ENCODE data around the gene TEX264. TPM values are rescaled to one million over a fixed set of nuclear protein-coding genes. Genes with fewer than 3 reads are reported as not detected.

The TEX264 gene, protein sequence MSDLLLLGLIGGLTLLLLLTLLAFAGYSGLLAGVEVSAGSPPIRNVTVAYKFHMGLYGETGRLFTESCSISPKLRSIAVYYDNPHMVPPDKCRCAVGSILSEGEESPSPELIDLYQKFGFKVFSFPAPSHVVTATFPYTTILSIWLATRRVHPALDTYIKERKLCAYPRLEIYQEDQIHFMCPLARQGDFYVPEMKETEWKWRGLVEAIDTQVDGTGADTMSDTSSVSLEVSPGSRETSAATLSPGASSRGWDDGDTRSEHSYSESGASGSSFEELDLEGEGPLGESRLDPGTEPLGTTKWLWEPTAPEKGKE
- total RNA-seq (2021) = 21.4 and 23.0 TPM in 2 replicates
- Bru-seq, nascent RNA = percentile 54 among the genes with signal in this experiment
- BruChase-seq, experiment 1, labeled RNA remaining after a 2-hour chase = percentile 48 among the genes with signal in this experiment
- percentile 60 among the genes with signal in this experiment for BruChase-seq, experiment 2, labeled RNA remaining after a 6-hour chase
- long read RNA-seq, transcript TEX264-213 (4 exons, 800 nt) = minor isoform, 8 of 58 reads
- long read RNA-seq, transcript TEX264-201 (5 exons, 1,340 nt) = major isoform, 24 of 58 reads
- long read RNA-seq, partial matches to known transcripts = 4 of 58 reads
- long read RNA-seq, other reads (novel, unspliced or antisense) = 10 of 58 reads

DNA sequence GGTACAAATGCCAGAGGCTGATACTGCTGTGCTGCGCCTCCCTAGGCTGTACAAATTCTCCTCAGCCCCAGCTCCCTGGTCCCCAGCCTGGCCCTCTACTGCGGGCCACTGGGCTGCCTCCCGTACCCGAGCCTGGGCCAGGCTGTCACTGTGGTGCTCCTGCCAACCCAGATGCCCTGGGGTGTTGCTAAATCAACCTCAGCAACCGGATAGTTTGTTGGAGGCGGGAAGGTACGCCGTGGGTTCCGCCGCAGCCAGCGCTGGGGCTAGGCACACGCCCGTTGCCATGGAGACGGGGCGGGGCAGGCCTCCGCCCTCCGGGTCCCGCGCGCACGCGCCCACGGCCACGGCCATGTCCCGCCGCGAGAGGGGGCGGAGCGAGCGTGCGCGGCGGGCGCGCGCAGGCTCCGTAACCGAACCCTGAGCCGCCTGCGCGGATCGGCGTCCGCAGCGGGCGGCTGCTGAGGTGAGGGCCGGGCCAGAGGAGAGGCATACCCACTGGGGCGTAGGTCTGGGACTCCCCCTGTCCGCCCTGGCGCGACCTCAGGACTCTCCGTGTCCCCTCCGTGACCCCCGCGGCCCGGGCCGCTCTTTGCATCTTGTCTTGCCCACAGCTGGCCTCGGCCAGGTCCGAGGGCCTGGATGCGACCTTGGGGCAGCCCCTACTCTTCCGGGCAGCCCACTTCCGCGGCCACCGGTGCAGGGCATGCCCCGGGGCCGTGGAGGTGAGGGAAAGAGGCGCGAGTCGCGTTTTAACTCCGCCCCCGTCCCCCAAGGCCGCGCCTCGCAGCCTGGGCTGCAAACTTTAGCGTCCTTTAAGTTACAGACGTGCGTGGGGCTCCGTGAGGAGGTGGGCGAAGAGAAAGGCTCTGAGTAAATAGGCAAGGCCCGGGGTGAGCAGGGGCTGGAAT lies at the start of gene TEX264:
Gene TEX264 (plus strand): TSS at position 430 of the 911 bp plus-strand sequence. CDS start 3,053 bp downstream, outside the sequence.
- Histone ChIP-seq H3K4me1 (ENCODE audit: insufficient read depth, low read length, poor library complexity, severe bottlenecking) (peaks cover 9% of the 10 kb centered on the region), H3K36me3 (ENCODE audit: insufficient read depth, low read length, poor library complexity, severe bottlenecking) (no peaks in the 10 kb centered on the region), H3K9me3 (ENCODE audit: low read depth, low read length, poor library complexity, severe bottlenecking) (no peaks in the 10 kb centered on the region), H3K4me3 (ENCODE audit: low read depth, low read length, poor library complexity, severe bottlenecking) (peak within 1 kb of the TSS; percentile 84), H3K27me3 (replicated peaks; ENCODE audit: insufficient read depth, low read depth, low read length, poor library complexity) (no peaks in the 10 kb centered on the region), H3K27ac (ENCODE audit: low read depth, low read length, poor library complexity, severe bottlenecking) (peak within 1 kb of the TSS; percentile 92)
- TF ChIP-seq CTCF (conservative IDR thresholded peaks at IDR 0.05; ENCODE audit: low read depth, low read length) (no peak), EZH2 (IDR thresholded peaks at IDR 0.05; ENCODE audit: borderline replicate concordance, low read depth, low read length, poor library complexity, severe bottlenecking) (no peak)
- BruUV-seq (replicated peaks) = no TSS peak
- POLR2A ChIA-PET (ENCODE audit: low non-redundant PET) = no interaction called here
- intact Hi-C loops (cut with micrococcal nuclease; ENCODE audit: unreplicated experiment) = no loop called here
- CTCF ChIA-PET = interaction anchor here (1.0 to 2.1 kb wide), 2 partner anchors 11 to 169 kb away, joined by 4 to 12 read pairs; no protein-coding TSS in a partner anchor
- DNase-seq (ENCODE audit: low spot score) = peak; percentile 80

- BruUV-seq (replicated peaks) = no TSS peak
- DNase-seq (ENCODE audit: low spot score) = no peak
- TF ChIP-seq EZH2 (IDR thresholded peaks at IDR 0.05; ENCODE audit: borderline replicate concordance, low read depth, low read length, poor library complexity, severe bottlenecking) = no peak
- TF ChIP-seq CTCF (conservative IDR thresholded peaks at IDR 0.05; ENCODE audit: low read depth, low read length) = no peak
- Histone ChIP-seq H3K36me3 (ENCODE audit: insufficient read depth, low read length, poor library complexity, severe bottlenecking) (no peaks in the 10 kb centered on the region), H3K27me3 (replicated peaks; ENCODE audit: insufficient read depth, low read depth, low read length, poor library complexity) (no peaks in the 10 kb centered on the region), H3K4me1 (ENCODE audit: insufficient read depth, low read length, poor library complexity, severe bottlenecking) (no peaks in the 10 kb centered on the region), H3K27ac (ENCODE audit: low read depth, low read length, poor library complexity, severe bottlenecking) (no peak overlapping the region), H3K4me3 (ENCODE audit: low read depth, low read length, poor library complexity, severe bottlenecking) (no peak overlapping the region), H3K9me3 (ENCODE audit: low read depth, low read length, poor library complexity, severe bottlenecking) (no peaks in the 10 kb centered on the region)
- intact Hi-C loops (cut with micrococcal nuclease; ENCODE audit: unreplicated experiment) = no loop called here
- POLR2A ChIA-PET (ENCODE audit: low non-redundant PET) = no interaction called here
- CTCF ChIA-PET = no interaction called here
These were observed 48.6 kb upstream of the TEX264 start for GRCh38 chr3:51622413-51622812.

DNA sequence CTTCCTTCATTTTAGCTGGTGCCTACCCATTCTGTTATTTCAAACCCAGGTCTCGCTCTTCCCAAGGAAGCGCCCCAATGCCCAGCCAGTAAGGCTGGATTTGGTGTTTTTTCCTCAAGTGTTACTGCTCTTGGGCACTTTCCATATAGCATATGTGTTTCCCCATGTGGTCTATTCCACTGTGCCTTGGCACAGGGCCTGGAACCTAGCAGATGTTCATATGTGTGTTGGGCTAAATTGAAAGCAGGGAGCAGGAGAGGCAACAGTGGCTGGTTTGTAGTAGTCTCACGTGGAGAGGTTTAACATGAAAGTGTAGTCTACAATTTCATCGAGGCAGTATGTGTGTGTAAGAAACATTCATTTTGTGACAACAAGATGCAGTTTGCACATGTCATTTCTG lies 48.2 kb upstream of the TEX264 start:
- no peak overlapping the region for H3K27ac ChIP-seq (ENCODE audit: low read depth, low read length, poor library complexity, severe bottlenecking)
- no peaks in the 10 kb centered on the region for H3K27me3 ChIP-seq (replicated peaks; ENCODE audit: insufficient read depth, low read depth, low read length, poor library complexity)
- ChIA-PET CTCF (no interaction called here), POLR2A (ENCODE audit: low non-redundant PET) (no interaction called here)
- H3K4me3 ChIP-seq (ENCODE audit: low read depth, low read length, poor library complexity, severe bottlenecking) = no peak overlapping the region
- intact Hi-C loops (cut with micrococcal nuclease; ENCODE audit: unreplicated experiment) = no loop called here
- no TSS peak for BruUV-seq (replicated peaks)
- H3K36me3 ChIP-seq (ENCODE audit: insufficient read depth, low read length, poor library complexity, severe bottlenecking) = no peaks in the 10 kb centered on the region
- no peaks in the 10 kb centered on the region for H3K9me3 ChIP-seq (ENCODE audit: low read depth, low read length, poor library complexity, severe bottlenecking)
- no peaks in the 10 kb centered on the region for H3K4me1 ChIP-seq (ENCODE audit: insufficient read depth, low read length, poor library complexity, severe bottlenecking)
- TF ChIP-seq EZH2 (IDR thresholded peaks at IDR 0.05; ENCODE audit: borderline replicate concordance, low read depth, low read length, poor library complexity, severe bottlenecking) = no peak
- no peak for TF ChIP-seq CTCF (conservative IDR thresholded peaks at IDR 0.05; ENCODE audit: low read depth, low read length)
- DNase-seq (ENCODE audit: low spot score) = peak; percentile 4

Measured in A673 (cell line).